Fibroblast of mammary gland (primary cell): ENCODE results near the gene CIITA.
"Not testable (repeated sequence)": the region's sequence is repeated elsewhere in the genome, so short reads cannot be mapped to it uniquely, and the experiment has no call there.

Source experiments
- DNase-seq: peaks from one replicate; pipeline ENCODE4 v3.0.0-alpha.2; 2010; ENCODE audit warnings: low read depth
- H3K4me3 ChIP-seq: 2 replicates; pipeline ENCODE4 v1.5.1; 2011; ENCODE audit warnings: low read depth, mild to moderate bottlenecking, low read length, moderate library complexity; ENCODE audit not compliant: control insufficient read depth
- TF ChIP-seq, protein P1 (sequence below): conservative IDR thresholded peaks from 2 replicates; pipeline ENCODE4 v1.5.1; 2011; ENCODE audit warnings: low read depth, low read length, inconsistent platforms; ENCODE audit not compliant: control insufficient read depth, insufficient read depth

The CIITA gene

DNA sequence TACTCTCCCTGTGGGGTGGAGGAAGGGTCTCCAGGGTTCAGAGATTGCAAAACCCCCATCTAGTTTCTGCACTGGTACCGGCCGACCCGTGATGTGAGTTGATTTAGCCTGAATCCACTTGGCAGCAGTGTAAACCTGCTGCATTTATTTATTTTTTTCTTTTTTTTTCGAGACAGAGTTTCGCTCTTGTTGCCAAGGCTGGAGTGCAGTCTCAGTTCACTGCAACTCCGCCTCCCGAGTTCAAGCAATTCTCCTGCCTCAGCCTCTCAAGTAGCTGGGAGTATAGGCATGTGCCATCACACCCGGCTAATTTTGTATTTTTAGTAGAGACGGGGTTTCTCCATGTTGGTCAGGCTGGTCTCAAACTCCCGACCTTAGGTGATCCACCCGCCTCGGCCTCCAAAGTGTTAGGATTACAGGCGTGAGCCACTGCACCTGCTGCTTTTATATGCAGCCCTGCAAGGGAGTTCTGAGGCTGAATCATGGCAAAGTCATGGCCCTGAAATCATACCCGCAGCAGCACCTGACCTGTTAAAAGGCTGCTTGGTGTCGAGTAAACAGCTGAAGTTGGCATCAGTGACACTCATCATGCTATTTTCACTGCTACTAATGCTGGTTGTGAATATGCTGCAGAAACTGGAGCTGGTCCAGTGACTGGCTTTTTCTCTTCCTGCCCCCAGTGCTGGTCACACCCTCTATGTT, 43.9 kb downstream of the CIITA start:
- no peak for DNase-seq
- TF ChIP-seq, protein P1, sequence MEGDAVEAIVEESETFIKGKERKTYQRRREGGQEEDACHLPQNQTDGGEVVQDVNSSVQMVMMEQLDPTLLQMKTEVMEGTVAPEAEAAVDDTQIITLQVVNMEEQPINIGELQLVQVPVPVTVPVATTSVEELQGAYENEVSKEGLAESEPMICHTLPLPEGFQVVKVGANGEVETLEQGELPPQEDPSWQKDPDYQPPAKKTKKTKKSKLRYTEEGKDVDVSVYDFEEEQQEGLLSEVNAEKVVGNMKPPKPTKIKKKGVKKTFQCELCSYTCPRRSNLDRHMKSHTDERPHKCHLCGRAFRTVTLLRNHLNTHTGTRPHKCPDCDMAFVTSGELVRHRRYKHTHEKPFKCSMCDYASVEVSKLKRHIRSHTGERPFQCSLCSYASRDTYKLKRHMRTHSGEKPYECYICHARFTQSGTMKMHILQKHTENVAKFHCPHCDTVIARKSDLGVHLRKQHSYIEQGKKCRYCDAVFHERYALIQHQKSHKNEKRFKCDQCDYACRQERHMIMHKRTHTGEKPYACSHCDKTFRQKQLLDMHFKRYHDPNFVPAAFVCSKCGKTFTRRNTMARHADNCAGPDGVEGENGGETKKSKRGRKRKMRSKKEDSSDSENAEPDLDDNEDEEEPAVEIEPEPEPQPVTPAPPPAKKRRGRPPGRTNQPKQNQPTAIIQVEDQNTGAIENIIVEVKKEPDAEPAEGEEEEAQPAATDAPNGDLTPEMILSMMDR = no peak
- H3K4me3 ChIP-seq = no peak overlapping the region

DNA sequence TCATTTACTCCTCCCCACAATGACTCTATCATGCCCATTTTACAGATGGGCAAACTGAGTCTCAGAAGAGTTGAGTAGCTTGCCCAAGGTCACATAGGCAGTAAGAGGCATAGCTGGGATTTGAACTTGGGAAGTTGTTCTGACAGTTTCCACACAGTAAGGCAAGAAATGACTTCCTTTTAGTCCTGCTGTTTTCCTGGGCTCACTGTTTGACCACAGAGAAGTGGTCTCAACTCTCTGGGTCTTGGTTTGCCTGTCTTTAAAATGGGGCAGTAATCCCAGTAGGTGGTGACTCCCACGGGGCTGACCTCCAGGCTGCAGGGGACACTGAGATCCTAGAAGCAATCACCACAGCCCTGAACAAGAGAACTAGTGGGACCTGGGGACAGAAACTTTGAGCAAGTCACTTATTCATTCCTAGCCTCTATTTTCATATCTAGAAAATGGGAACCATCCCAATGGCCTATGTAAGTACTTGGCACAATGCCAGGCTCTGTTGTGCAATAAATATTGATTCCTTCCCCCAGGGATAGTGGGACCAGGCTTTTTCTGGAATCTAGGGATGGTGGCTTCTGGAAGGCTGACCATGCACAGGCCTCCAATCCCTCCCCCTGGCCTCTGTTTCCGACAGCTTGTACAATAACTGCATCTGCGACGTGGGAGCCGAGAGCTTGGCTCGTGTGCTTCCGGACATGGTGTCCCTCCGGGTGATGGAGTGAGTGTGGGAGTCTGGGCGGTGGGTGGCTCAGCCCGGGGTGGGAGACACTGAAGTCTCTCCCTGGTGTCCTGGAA, 44.7 kb downstream of the CIITA start:
- peak; percentile 33 for DNase-seq

DNA sequence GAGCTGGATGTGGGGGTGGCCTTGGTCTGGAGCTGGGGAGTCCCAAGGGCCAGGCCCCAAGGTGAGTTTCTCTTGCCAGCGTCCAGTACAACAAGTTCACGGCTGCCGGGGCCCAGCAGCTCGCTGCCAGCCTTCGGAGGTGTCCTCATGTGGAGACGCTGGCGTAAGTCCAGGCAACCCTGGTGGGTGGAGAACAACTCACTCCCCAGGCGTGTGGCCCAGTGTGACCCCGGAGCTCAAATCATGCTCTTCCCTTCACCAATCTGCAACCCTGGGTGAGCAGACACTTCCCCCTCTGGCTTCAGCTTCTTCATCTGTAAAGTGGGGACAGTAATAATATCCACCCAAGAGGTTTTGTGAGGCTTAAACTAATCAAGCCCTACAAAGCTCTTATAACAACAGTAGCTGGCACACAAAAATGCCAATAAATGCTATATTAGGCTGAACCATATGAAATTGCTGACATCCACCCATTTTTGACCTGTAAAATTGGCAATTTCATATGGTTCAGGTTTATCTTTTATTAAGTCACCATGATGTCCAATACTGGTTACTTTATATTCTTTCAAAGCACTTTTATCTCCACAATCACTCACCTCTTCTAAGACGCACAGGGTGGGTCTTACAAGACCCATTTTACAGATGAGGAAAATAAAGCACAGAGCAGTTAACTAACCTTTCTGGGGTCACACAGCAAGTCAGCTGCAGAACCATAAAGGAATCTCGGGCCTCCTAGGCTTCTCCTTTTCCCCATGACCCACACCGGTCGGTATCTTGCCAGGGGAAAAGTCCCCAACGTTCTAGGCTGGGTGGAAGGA, 45.5 kb downstream of the CIITA start:
- peak; percentile 77 for DNase-seq
- TF ChIP-seq, protein P1 = no peak
- H3K4me3 ChIP-seq = no peak overlapping the region

More for the DNA sequence above, 44.7 kb downstream of the CIITA start:
- H3K4me3 ChIP-seq = no peak overlapping the region
- TF ChIP-seq, protein P1 = no peak

GRCh38 chr16:10923146-10923649, 46.2 kb downstream of the CIITA start:
- no peak for DNase-seq
- no peak overlapping the region for H3K4me3 ChIP-seq
- TF ChIP-seq, protein P1 = no peak

- H3K4me3 ChIP-seq = no peak overlapping the region
- DNase-seq = no peak
- TF ChIP-seq, protein P1 = no peak
These were observed 46.7 kb downstream of the CIITA start for GRCh38 chr16:10923650-10924214.

GRCh38 chr16:10925285-10925684, 48.3 kb downstream of the CIITA start:
- DNase-seq = not testable (repeated sequence)

More at GRCh38 chr16:10925285-10925684, 48.3 kb downstream of the CIITA start:
- not testable (repeated sequence) for H3K4me3 ChIP-seq
